Omental fat pad (tissue), 4 donors: Measurements from ENCODE around the gene AMIGO3. TPM values are rescaled to one million over a fixed set of nuclear protein-coding genes. Genes with fewer than 3 reads are reported as not detected.
"Not testable (repeated sequence)": the region's sequence is repeated elsewhere in the genome, so short reads cannot be mapped to it uniquely, and the experiment has no call there.

Experiments used
- ATAC-seq: fragments of 150-250 bp; one replicate; pipeline ENCODE4 v1.9.1; 2016; ENCODE audit warnings: mild to moderate bottlenecking, moderate library complexity; ENCODE audit not compliant: low FRiP score
- DNase-seq: peaks from one replicate; pipeline ENCODE4 v3.0.0-alpha.2; 2019; ENCODE audit warnings: low spot score
- CTCF ChIP-seq, 3 donors: fragments of 450-650 bp; IDR thresholded peaks; one replicate each; pipeline ENCODE4 v1.5.1; 2016 to 2017; ENCODE audit warnings: antibody characterized with exemption in 3 of 3, mild to moderate bottlenecking in 3 of 3, moderate library complexity in 2 of 3
- total RNA-seq, 4 donors: library from RNA; depleted of rRNA; stranded (reverse); fragments of >200 nt; gene quantifications; one replicate each; pipeline ENCODE4 v1.1.0, GENCODE V29; 2016

The AMIGO3 gene
- total RNA-seq, 4 donors from 2014 or later = 0.82 to 2.9 (median 2.3) TPM

- no peak for DNase-seq
- ATAC-seq = peak; percentile 59
- TF ChIP-seq CTCF (IDR thresholded peaks at IDR 0.05) = no peak
These were observed 16.0 kb downstream of the AMIGO3 start for GRCh38 chr3:49703443-49703927.

GRCh38 chr3:49702672-49703071 is 16.8 kb downstream of the AMIGO3 start:
- no peak for TF ChIP-seq CTCF (IDR thresholded peaks at IDR 0.05)
- no peak for ATAC-seq
- no peak for DNase-seq

- ATAC-seq (no peak), DNase-seq (no peak)
- TF ChIP-seq CTCF (IDR thresholded peaks at IDR 0.05) = no peak
These were observed 18.0 kb downstream of the AMIGO3 start for GRCh38 chr3:49701388-49702077.

- no peak for TF ChIP-seq CTCF (IDR thresholded peaks at IDR 0.05)
- ATAC-seq = no peak
- DNase-seq = no peak
These were observed 18.9 kb downstream of the AMIGO3 start for GRCh38 chr3:49700453-49701128.

GRCh38 chr3:49700014-49700413 is 19.5 kb downstream of the AMIGO3 start:
- TF ChIP-seq CTCF (IDR thresholded peaks at IDR 0.05) = no peak
- ATAC-seq (no peak), DNase-seq (no peak)

- ATAC-seq = no peak
- no peak for DNase-seq
These were observed 20.1 kb downstream of the AMIGO3 start for GRCh38 chr3:49699281-49699979.

GRCh38 chr3:49695350-49696015 is 24.0 kb downstream of the AMIGO3 start:
- not testable (repeated sequence) for ATAC-seq, DNase-seq

More at GRCh38 chr3:49699281-49699979, 20.1 kb downstream of the AMIGO3 start:
- no peak for TF ChIP-seq CTCF (IDR thresholded peaks at IDR 0.05)

GRCh38 chr3:49694409-49695070 is 24.9 kb downstream of the AMIGO3 start:
- not testable (repeated sequence) for DNase-seq, ATAC-seq

GRCh38 chr3:49691481-49691880 is 28.0 kb downstream of the AMIGO3 start:
- ATAC-seq, DNase-seq: not testable (repeated sequence)

GRCh38 chr3:49690856-49691255 is 28.6 kb downstream of the AMIGO3 start:
- not testable (repeated sequence) for DNase-seq, ATAC-seq
